GM10248 (cell line): ENCODE data around the gene TTLL5.
"Not testable (repeated sequence)": the region's sequence is repeated elsewhere in the genome, so short reads cannot be mapped to it uniquely, and the experiment has no call there.

ENCODE experiments used
- CTCF ChIA-PET: fragments of 300-600 bp; sonication (Branson Sonifier 250); formaldehyde crosslinking; extraction: SDS; loops from one replicate; lab custom pipeline; 2021; ENCODE audit warnings: antibody characterized with exemption; lab: Yijun Ruan, JAX
- POLR2A ChIA-PET: fragments of 350-650 bp; sonication (Branson Sonifier 250); formaldehyde crosslinking; extraction: SDS; loops from one replicate; lab custom pipeline; 2020; ENCODE audit warnings: antibody characterized with exemption; lab: Yijun Ruan, JAX
- DNase-seq: peaks from one replicate; pipeline ENCODE4 v3.0.0; 2012; ENCODE audit errors: extremely low spot score
- TF ChIP-seq, protein P1 (sequence below): IDR thresholded peaks from 2 replicates; pipeline ENCODE4 v1.5.1; 2012; ENCODE audit warnings: mild to moderate bottlenecking, low read depth; ENCODE audit errors: extremely low read depth, missing control alignments, control extremely low read depth

The TTLL5 gene

DNA sequence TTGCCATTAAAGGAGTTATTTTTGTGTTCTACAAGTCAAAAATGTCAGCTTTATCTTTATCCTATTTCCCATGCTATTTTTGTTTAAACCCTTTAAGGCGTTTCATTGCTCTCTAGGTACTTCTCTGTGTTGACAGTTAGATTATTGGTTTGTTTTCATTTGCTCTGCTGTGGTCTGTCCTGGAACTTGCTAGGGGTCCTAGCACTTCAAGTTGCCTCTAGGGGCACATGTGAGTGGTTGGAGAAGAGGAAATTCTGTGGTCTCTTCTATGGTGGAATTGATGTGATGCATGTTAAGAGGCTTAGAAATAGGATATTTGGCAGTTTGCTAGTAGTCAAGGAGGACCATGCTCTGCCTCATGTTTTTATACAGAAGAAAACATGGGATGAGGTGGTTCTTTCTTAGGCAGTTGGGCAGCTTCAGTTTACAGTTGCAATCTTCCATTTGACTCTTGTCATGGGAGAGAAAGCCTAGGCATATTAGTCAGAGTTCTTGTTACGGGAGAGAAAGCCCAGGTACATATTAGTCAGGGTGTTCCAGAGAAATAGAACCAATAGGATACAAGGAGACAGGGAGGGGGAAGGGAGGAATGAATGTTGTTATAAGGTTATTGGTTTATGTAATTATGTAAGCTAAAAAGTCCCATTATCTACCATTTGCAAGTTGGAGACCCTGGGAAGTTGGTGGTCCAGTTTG, 14.4 kb downstream of the TTLL5 start:
- POLR2A ChIA-PET = no interaction called here
- TF ChIP-seq, protein P1, sequence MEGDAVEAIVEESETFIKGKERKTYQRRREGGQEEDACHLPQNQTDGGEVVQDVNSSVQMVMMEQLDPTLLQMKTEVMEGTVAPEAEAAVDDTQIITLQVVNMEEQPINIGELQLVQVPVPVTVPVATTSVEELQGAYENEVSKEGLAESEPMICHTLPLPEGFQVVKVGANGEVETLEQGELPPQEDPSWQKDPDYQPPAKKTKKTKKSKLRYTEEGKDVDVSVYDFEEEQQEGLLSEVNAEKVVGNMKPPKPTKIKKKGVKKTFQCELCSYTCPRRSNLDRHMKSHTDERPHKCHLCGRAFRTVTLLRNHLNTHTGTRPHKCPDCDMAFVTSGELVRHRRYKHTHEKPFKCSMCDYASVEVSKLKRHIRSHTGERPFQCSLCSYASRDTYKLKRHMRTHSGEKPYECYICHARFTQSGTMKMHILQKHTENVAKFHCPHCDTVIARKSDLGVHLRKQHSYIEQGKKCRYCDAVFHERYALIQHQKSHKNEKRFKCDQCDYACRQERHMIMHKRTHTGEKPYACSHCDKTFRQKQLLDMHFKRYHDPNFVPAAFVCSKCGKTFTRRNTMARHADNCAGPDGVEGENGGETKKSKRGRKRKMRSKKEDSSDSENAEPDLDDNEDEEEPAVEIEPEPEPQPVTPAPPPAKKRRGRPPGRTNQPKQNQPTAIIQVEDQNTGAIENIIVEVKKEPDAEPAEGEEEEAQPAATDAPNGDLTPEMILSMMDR = no peak
- CTCF ChIA-PET = interaction anchor here (1.2 kb wide), 1 partner anchor 21 kb away, joined by 4 read pairs; no protein-coding TSS in a partner anchor
- DNase-seq = no peak

DNA sequence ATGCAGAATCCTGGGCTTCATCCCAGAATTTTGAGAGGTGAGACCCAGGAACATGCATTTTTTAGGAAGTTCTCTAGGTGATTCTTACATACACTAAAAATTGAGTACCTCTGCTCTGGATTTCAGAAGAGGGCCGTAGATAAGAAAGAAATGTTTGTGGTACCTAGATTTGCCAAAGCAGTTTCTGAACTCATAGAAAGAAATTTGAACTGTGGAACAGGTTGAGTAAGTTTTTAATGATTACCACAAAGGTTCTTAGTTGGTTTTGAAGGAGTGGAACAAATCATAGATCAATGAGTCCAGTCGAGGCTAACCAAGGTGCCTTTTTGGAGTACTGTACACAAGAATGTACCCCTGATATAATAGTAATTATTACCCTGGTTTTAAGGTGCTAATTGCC, 24.9 kb downstream of the TTLL5 start:
- TF ChIP-seq, protein P1 = no peak
- ChIA-PET CTCF (interaction anchor here (1.3 to 4.7 kb wide), 3 partner anchors 11 to 24 kb away, joined by 4 to 30 read pairs (median 4); no protein-coding TSS in a partner anchor), POLR2A (no interaction called here)
- DNase-seq = no peak

DNA sequence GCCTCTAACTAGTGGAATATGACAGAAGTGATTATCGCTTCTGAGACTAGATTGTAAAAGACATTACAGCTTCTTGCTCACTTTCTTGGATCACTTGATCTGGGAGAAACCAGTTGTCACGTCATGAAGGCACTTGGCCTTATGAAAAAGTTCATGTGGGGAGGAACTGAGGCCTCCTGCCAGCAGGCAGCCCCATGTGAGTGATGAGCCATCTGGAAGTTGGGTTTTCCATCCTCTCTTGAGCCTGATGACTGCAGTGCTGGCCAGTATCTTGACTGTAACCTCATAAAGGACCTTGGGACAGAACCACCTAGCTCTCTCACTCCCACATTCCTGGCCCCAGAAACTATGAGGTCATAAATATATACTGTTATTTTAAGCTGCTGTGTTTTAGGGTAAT, 28.0 kb downstream of the TTLL5 start:
- TF ChIP-seq, protein P1 = no peak
- POLR2A ChIA-PET = no interaction called here
- CTCF ChIA-PET = interaction anchor here (1.2 to 4.7 kb wide), 2 partner anchors 15 to 21 kb away, joined by 3 to 30 read pairs; no protein-coding TSS in a partner anchor
- no peak for DNase-seq

DNA sequence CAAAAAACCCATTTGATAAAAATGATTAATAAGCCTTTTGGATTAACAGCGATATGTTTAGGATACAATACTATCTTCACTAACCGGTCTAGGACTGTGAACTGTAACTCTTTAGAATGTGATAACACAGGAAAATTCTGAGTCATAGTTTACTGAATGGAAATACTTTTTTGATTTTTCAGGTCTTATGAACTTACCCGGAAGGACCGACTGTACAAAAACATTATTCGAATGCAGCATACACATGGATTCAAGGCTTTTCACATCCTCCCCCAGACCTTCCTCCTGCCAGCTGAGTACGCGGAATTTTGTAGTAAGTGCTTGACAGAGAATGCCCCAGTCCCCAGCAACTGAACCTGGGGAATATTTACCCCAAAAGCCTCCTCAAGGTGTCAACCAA, 29.0 kb downstream of the TTLL5 start:
- TF ChIP-seq, protein P1 = no peak
- CTCF ChIA-PET = no interaction called here
- POLR2A ChIA-PET = no interaction called here
- no peak for DNase-seq

DNA sequence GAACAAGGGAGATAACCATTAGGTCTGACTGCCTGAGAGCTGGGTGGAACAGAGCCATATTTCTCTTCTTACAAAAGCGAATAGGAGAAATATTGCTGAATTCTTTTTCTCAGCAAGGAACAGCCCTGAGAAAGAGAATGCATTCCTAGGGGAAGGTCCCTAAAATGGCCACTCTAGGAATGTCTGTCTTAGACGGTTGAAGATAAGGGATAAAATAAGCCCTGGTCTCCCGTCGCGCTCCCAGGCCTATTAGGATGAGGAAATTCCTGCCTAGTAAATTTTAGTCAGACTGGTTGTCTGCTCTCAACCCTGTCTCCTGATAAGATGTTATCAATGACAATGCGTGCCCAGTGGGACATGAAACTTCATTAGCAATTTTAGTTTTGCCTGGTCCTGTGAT, 34.0 kb downstream of the TTLL5 start:
- CTCF ChIA-PET, POLR2A ChIA-PET, DNase-seq: not testable (repeated sequence)

DNA sequence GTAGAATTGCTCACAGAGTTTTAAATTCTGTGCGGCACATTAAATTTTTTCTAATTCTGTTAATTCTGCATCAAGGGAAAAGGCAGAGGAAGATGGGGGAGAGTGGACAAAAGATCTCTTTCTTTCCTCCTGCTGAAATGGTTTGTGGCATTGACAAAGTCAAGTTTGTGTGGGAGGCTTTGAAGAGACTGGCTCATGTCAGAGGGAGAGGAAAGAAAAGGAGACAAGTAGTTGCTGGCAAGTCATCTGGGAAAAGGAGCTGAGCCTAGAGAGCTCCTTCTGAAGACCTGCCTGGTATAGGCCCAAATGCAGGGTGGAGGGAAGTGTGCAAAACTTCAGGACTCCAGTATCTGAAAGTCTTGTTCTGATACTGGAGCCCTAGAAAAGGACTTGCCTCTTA, 36.3 kb downstream of the TTLL5 start:
- ChIA-PET POLR2A (no interaction called here), CTCF (interaction anchor here (0.9 to 2.7 kb wide), 4 partner anchors 12 to 285 kb away, joined by 3 to 16 read pairs (median 4); no protein-coding TSS in a partner anchor)
- no peak for DNase-seq
- TF ChIP-seq, protein P1 = no peak

DNA sequence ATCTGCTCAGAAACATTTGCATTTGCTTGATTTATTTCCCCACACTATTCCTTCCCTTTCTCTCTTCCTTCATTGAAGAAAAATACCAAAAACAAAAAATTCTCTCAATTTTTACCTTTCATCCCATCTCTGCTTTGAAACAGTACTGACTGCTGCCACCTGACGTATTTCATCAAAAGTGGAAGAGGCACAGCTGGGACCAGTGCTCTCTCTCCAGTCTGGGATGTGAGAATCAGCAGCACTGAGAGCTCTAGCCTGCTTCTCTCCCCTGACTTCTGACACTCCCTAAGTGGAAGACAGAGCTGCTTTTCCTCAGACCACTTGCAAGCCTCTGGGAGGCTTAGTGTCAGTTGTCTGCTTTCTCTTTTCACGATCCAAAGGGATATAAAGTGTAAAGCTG, 36.9 kb downstream of the TTLL5 start:
- ChIA-PET POLR2A (no interaction called here), CTCF (interaction anchor here (0.9 to 2.7 kb wide), 5 partner anchors 12 to 303 kb away, joined by 3 to 16 read pairs (median 4); no protein-coding TSS in a partner anchor)
- DNase-seq = no peak
- TF ChIP-seq, protein P1 = no peak
